Type B pancreatic cell (in vitro differentiated cells): ENCODE results near the gene LSS. TPM values are rescaled to one million over a fixed set of nuclear protein-coding genes. Genes with fewer than 3 reads are reported as not detected.

Experiments used
- DNase-seq: peaks from one replicate; pipeline ENCODE4 v3.0.0; 2021; ENCODE audit warnings: mixed read lengths; ENCODE audit not compliant: unreplicated experiment; ENCODE audit errors: extremely low spot score
- H3K27ac Mint-ChIP-seq: 2 replicates; pipeline ENCODE4 v1.8.0; 2021; ENCODE audit warnings: mild to moderate bottlenecking, mixed read lengths
- H3K27me3 Mint-ChIP-seq: 2 replicates; pipeline ENCODE4 v1.8.0; 2021; ENCODE audit warnings: mixed read lengths
- H3K36me3 Mint-ChIP-seq: 2 replicates; pipeline ENCODE4 v1.8.0; 2021; ENCODE audit warnings: mixed read lengths
- H3K4me1 Mint-ChIP-seq: one replicate; pipeline ENCODE4 v1.8.0; 2021; ENCODE audit warnings: mixed read lengths; ENCODE audit not compliant: unreplicated experiment
- H3K4me3 Mint-ChIP-seq: 2 replicates; pipeline ENCODE4 v1.8.0; 2021; ENCODE audit warnings: mild to moderate bottlenecking, mixed read lengths
- H3K9me3 Mint-ChIP-seq: 2 replicates; pipeline ENCODE4 v1.8.0; 2021; ENCODE audit warnings: mixed read lengths
- CTCF ChIP-seq: fragments of 200-600 bp; sonication (generic); conservative IDR thresholded peaks from 2 replicates; pipeline ENCODE4 v1.5.0; 2021; ENCODE audit warnings: antibody characterized with exemption, mild to moderate bottlenecking
- total RNA-seq: library from RNA; stranded (reverse); gene quantifications from 2 replicates; pipeline ENCODE4 v1.2.1, GENCODE V29; 2021; ENCODE audit warnings: low replicate concordance

LSS gene
- total RNA-seq, 1 donor from 2014 or later: 70.2 TPM

GRCh38 chr21:46207006-46207919 is 21.3 kb downstream of the LSS start:
- no peaks in the 10 kb centered on the region for H3K9me3 Mint-ChIP-seq

GRCh38 chr21:46206163-46207005 is 22.2 kb downstream of the LSS start:
- DNase-seq: no peak

More at GRCh38 chr21:46207006-46207919, 21.3 kb downstream of the LSS start:
- no peak overlapping the region for H3K4me3 Mint-ChIP-seq
- no peak for TF ChIP-seq CTCF
- no peak overlapping the region for H3K27ac Mint-ChIP-seq
- H3K36me3 Mint-ChIP-seq: no peaks in the 10 kb centered on the region
- H3K4me1 Mint-ChIP-seq: no peaks in the 10 kb centered on the region
- DNase-seq: no peak
- H3K27me3 Mint-ChIP-seq: no peaks in the 10 kb centered on the region

GRCh38 chr21:46205766-46206162 is 22.8 kb downstream of the LSS start:
- Mint-ChIP-seq H3K27me3 (no peaks in the 10 kb centered on the region), H3K27ac (no peak overlapping the region), H3K4me3 (no peak overlapping the region), H3K4me1 (no peaks in the 10 kb centered on the region), H3K36me3 (no peaks in the 10 kb centered on the region), H3K9me3 (no peaks in the 10 kb centered on the region)
- no peak for DNase-seq
- TF ChIP-seq CTCF: no peak

More at GRCh38 chr21:46206163-46207005, 22.2 kb downstream of the LSS start:
- Mint-ChIP-seq H3K27ac (no peak overlapping the region), H3K4me3 (no peak overlapping the region), H3K4me1 (no peaks in the 10 kb centered on the region), H3K36me3 (no peaks in the 10 kb centered on the region), H3K9me3 (no peaks in the 10 kb centered on the region), H3K27me3 (no peaks in the 10 kb centered on the region)
- TF ChIP-seq CTCF: no peak

- Mint-ChIP-seq H3K27ac (no peak overlapping the region), H3K4me1 (no peaks in the 10 kb centered on the region), H3K36me3 (peaks cover 3% of the 10 kb centered on the region), H3K9me3 (no peaks in the 10 kb centered on the region), H3K27me3 (no peaks in the 10 kb centered on the region), H3K4me3 (no peak overlapping the region)
- no peak for DNase-seq
- TF ChIP-seq CTCF: no peak
These were observed 23.4 kb downstream of the LSS start for GRCh38 chr21:46205166-46205565.

- Mint-ChIP-seq H3K4me1 (no peaks in the 10 kb centered on the region), H3K9me3 (no peaks in the 10 kb centered on the region), H3K36me3 (peaks cover 22% of the 10 kb centered on the region), H3K27ac (no peak overlapping the region), H3K4me3 (no peak overlapping the region), H3K27me3 (no peaks in the 10 kb centered on the region)
- DNase-seq: no peak
- TF ChIP-seq CTCF: no peak
These were observed 25.4 kb downstream of the LSS start for GRCh38 chr21:46203203-46203600.
